Caco-2 (cell line): ENCODE results near the gene LDLRAD4. TPM values are rescaled to one million over a fixed set of nuclear protein-coding genes. Genes with fewer than 3 reads are reported as not detected.

ENCODE experiments used
- BruUV-seq: library from RNA; stranded (reverse); fragments of 400-500 nt; replicated peaks from 2 replicates; lab custom pipeline; 2021; lab: Mats Ljungman, UMichigan
- CTCF ChIA-PET: fragments of 300-600 bp; sonication (Branson Sonifier 250); formaldehyde crosslinking; loops from one replicate; lab custom pipeline; 2022; ENCODE audit warnings: antibody characterized with exemption; lab: Charles Lee
- POLR2A ChIA-PET: fragments of 300-600 bp; sonication (Branson Sonifier 250); formaldehyde crosslinking; loops from one replicate; lab custom pipeline; 2022; ENCODE audit warnings: antibody characterized with exemption; lab: Charles Lee
- DNase-seq, 2 experiments: peaks; one replicate each; pipeline versions ENCODE4 v3.0.0 to v3.0.0-alpha.2; 2020 to 2022
- H3K27me3 ChIP-seq: replicated peaks from 2 replicates; pipeline ENCODE4 v1.6.0; 2011; ENCODE audit warnings: low read length; ENCODE audit not compliant: control insufficient read depth, insufficient read depth
- H3K36me3 ChIP-seq: 2 replicates; pipeline ENCODE4 v1.5.1; 2011; ENCODE audit warnings: low read length; ENCODE audit not compliant: control insufficient read depth, insufficient read depth
- H3K4me1 ChIP-seq: fragments of 250-450 bp; sonication (Bioruptor Pico); 2 replicates; pipeline ENCODE4 v1.5.1; 2020; ENCODE audit warnings: mild to moderate bottlenecking
- H3K4me3 ChIP-seq: 2 replicates; pipeline ENCODE4 v1.5.1; 2011; ENCODE audit warnings: low read depth, mild to moderate bottlenecking, control low read depth, low read length
- H3K9me3 ChIP-seq: fragments of 250-450 bp; sonication (Bioruptor Pico); 2 replicates; pipeline ENCODE4 v1.5.1; 2020; ENCODE audit warnings: mild to moderate bottlenecking, moderate library complexity
- H3K27ac Mint-ChIP-seq: one replicate; pipeline ENCODE4 v1.8.0; 2022; ENCODE audit warnings: mixed read lengths; ENCODE audit not compliant: unreplicated experiment
- H3K27me3 Mint-ChIP-seq: one replicate; pipeline ENCODE4 v1.8.0; 2022; ENCODE audit warnings: mixed read lengths; ENCODE audit not compliant: insufficient read depth, unreplicated experiment
- H3K36me3 Mint-ChIP-seq: one replicate; pipeline ENCODE4 v1.8.0; 2022; ENCODE audit warnings: mild to moderate bottlenecking, mixed read lengths; ENCODE audit not compliant: insufficient read depth, unreplicated experiment
- H3K4me1 Mint-ChIP-seq: one replicate; pipeline ENCODE4 v1.8.0; 2022; ENCODE audit warnings: low read depth, mixed read lengths; ENCODE audit not compliant: unreplicated experiment
- H3K4me3 Mint-ChIP-seq: one replicate; pipeline ENCODE4 v1.8.0; 2022; ENCODE audit warnings: mild to moderate bottlenecking, moderate library complexity, mixed read lengths; ENCODE audit not compliant: unreplicated experiment
- H3K9me3 Mint-ChIP-seq: one replicate; pipeline ENCODE4 v1.8.0; 2022; ENCODE audit warnings: mixed read lengths; ENCODE audit not compliant: unreplicated experiment
- intact Hi-C: fragments of 100-400 bp; cut with micrococcal nuclease; formaldehyde crosslinking; loops from one replicate; pipeline ENCODE4 v1.10.0; 2022; ENCODE audit not compliant: unreplicated experiment
- total RNA-seq: library from RNA; stranded (reverse); gene quantifications from 2 replicates; pipeline ENCODE4 v1.2.3, GENCODE V29; 2022
- TF ChIP-seq, protein P1 (sequence below), 2 experiments: fragments of 200-600 bp in 1 of 2; IDR thresholded peaks; 1 replicate in 1 of 2; 2 replicates in 1 of 2; pipeline versions ENCODE4 v1.5.1 to v1.8.0; 2011 to 2022; ENCODE audit warnings: antibody characterized with exemption in 1 of 2, control low read depth in 1 of 2, inconsistent platforms in 1 of 2, low read depth in 1 of 2, low read length in 1 of 2, mild to moderate bottlenecking in 1 of 2, moderate library complexity in 1 of 2; ENCODE audit not compliant: insufficient read depth in 1 of 2, severe bottlenecking in 1 of 2, unreplicated experiment in 1 of 2

Gene LDLRAD4
- total RNA-seq, 1 experiment from 2014 or later: 1.2 TPM

DNA sequence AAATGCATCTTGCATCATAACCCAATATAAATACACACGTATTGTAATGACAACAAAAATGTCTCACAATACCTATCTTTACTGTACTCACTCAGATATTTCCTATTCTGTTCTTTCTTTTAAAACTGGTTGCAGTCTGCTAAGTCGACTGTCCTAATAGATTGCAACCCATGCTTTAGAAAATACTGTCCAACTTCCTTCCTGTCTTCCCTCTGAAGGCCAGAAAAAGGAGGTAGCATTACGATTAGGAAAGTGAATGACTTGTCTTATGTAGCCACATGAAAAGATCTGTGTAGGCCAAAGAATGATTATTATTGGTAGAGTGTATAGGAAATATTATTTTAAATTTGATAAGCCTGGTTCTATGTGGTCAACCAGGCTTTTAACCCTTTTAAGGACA, 373.7 kb downstream of the LDLRAD4 start:
- CTCF ChIA-PET: interaction anchor here (0.6 kb wide), 1 partner anchor 134 kb away, joined by 3 read pairs; the partner anchor contains the start of genes FAM210A and RNMT
- Mint-ChIP-seq H3K27me3 (peaks cover 11% of the 10 kb centered on the region), H3K27ac (no peak overlapping the region)

DNA sequence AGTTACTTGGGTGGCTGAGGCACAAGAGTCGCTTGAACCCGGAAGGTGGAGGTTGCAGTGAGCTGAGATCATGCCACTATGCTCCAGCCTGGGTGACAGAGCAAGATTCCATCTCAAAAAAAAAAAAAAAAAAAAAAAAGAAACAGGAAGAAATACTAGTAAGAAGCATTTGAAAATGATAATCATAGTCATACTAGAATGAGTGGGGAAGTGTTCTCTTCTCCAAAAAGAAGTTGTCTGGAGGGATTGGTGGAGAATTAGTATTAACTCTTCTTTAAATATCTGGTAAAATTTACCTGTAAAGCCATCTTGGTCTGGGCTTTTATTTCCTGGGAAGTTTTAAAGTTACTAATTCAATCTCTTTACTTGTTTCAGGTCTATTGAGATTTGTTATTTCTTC, 376.0 kb downstream of the LDLRAD4 start:
- BruUV-seq: no TSS peak

More for the DNA sequence above, 373.7 kb downstream of the LDLRAD4 start:
- TF ChIP-seq, protein P1, sequence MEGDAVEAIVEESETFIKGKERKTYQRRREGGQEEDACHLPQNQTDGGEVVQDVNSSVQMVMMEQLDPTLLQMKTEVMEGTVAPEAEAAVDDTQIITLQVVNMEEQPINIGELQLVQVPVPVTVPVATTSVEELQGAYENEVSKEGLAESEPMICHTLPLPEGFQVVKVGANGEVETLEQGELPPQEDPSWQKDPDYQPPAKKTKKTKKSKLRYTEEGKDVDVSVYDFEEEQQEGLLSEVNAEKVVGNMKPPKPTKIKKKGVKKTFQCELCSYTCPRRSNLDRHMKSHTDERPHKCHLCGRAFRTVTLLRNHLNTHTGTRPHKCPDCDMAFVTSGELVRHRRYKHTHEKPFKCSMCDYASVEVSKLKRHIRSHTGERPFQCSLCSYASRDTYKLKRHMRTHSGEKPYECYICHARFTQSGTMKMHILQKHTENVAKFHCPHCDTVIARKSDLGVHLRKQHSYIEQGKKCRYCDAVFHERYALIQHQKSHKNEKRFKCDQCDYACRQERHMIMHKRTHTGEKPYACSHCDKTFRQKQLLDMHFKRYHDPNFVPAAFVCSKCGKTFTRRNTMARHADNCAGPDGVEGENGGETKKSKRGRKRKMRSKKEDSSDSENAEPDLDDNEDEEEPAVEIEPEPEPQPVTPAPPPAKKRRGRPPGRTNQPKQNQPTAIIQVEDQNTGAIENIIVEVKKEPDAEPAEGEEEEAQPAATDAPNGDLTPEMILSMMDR (IDR thresholded peaks at IDR 0.05; ENCODE audit: insufficient read depth in 1 of 2, low read depth in 1 of 2, low read length in 1 of 2, severe bottlenecking in 1 of 2, unreplicated experiment in 1 of 2): no peak
- Mint-ChIP-seq H3K4me3 (no peak overlapping the region), H3K36me3 (no peaks in the 10 kb centered on the region), H3K9me3 (peaks cover 20% of the 10 kb centered on the region), H3K4me1 (no peaks in the 10 kb centered on the region)
- no peaks in the 10 kb centered on the region for H3K36me3 ChIP-seq
- no peak for DNase-seq
- peaks cover 13% of the 10 kb centered on the region for H3K9me3 ChIP-seq
- POLR2A ChIA-PET: no interaction called here
- H3K4me3 ChIP-seq: no peak overlapping the region
- no peaks in the 10 kb centered on the region for H3K4me1 ChIP-seq
- intact Hi-C loops: no loop called here
- no peaks in the 10 kb centered on the region for H3K27me3 ChIP-seq
- no TSS peak for BruUV-seq

GRCh38 chr18:13597068-13597467, 378.5 kb downstream of the LDLRAD4 start:
- TF ChIP-seq, protein P1 (IDR thresholded peaks at IDR 0.05; ENCODE audit: insufficient read depth in 1 of 2, low read depth in 1 of 2, low read length in 1 of 2, severe bottlenecking in 1 of 2, unreplicated experiment in 1 of 2): no peak
- no peaks in the 10 kb centered on the region for H3K27me3 ChIP-seq
- DNase-seq: no peak
- no peak overlapping the region for H3K4me3 ChIP-seq
- H3K4me3 Mint-ChIP-seq: no peak overlapping the region
- no peak overlapping the region for H3K27ac Mint-ChIP-seq
- peaks cover 15% of the 10 kb centered on the region for H3K9me3 ChIP-seq
- ChIA-PET CTCF (no interaction called here), POLR2A (no interaction called here)
- H3K4me1 ChIP-seq: no peaks in the 10 kb centered on the region
- H3K36me3 ChIP-seq: no peaks in the 10 kb centered on the region
- peaks cover 30% of the 10 kb centered on the region for H3K9me3 Mint-ChIP-seq
- peaks cover 7% of the 10 kb centered on the region for H3K27me3 Mint-ChIP-seq
- H3K4me1 Mint-ChIP-seq: no peaks in the 10 kb centered on the region
- H3K36me3 Mint-ChIP-seq: no peaks in the 10 kb centered on the region
- intact Hi-C loops: no loop called here
- BruUV-seq: no TSS peak

More for the DNA sequence above, 376.0 kb downstream of the LDLRAD4 start:
- H3K9me3 Mint-ChIP-seq: peaks cover 30% of the 10 kb centered on the region
- H3K27ac Mint-ChIP-seq: no peak overlapping the region
- ChIA-PET POLR2A (no interaction called here), CTCF (no interaction called here)
- TF ChIP-seq, protein P1 (IDR thresholded peaks at IDR 0.05; ENCODE audit: insufficient read depth in 1 of 2, low read depth in 1 of 2, low read length in 1 of 2, severe bottlenecking in 1 of 2, unreplicated experiment in 1 of 2): no peak
- Histone ChIP-seq H3K4me1 (no peaks in the 10 kb centered on the region), H3K4me3 (no peak overlapping the region), H3K27me3 (no peaks in the 10 kb centered on the region), H3K9me3 (peaks cover 15% of the 10 kb centered on the region), H3K36me3 (no peaks in the 10 kb centered on the region)
- no peak for DNase-seq
- no peaks in the 10 kb centered on the region for H3K36me3 Mint-ChIP-seq
- peaks cover 9% of the 10 kb centered on the region for H3K27me3 Mint-ChIP-seq
- no peak overlapping the region for H3K4me3 Mint-ChIP-seq
- intact Hi-C loops: no loop called here
- no peaks in the 10 kb centered on the region for H3K4me1 Mint-ChIP-seq
